ENCODE data around the gene ARID3B. TPM values are rescaled to one million over a fixed set of nuclear protein-coding genes. Genes with fewer than 3 reads are reported as not detected.

ARID3B gene
- total RNA-seq, 1 donor from 2014 or later = 13.1 TPM

DNA sequence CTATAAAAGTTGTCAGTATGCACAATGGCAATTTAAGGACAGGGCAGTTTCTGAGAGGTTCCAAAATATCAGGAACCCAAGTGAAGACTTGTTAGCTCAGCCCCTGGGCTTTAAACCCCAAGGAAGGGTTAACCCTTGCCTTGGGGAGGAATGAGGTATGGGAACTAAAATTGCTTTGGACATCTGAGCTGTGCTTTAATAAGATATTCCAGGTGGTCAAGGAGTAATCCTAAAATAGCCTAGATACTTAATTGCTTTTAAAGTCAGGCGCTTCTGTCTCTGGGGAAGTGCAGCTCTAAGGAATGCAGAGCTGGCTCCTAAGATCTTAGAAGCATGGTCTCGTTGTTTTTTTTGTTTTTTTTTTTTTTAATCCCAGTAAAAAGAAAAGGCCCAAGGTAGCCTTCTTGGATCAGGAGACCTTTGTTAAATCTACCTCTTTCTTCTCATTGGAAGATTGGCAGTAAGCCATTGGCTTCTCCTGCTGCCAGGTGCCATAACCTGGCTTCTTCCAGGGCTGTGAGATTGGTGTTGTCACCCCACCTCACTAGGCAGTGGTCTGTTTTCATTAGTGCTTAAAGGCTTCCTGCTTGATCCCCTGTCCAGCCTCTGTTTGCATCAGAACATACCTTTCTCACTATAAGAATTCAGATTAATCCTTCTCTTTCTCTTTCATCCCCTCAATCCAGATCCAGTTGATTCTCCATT is 24.5 kb downstream of the ARID3B start:
- DNase-seq (ENCODE audit: low read depth) = no peak
- TF ChIP-seq CTCF (IDR thresholded peaks at IDR 0.05; ENCODE audit: insufficient read depth, low read length, poor library complexity, severe bottlenecking) = no peak
- no peak overlapping the region for H3K4me3 ChIP-seq (ENCODE audit: low read depth, low read length)
- H3K36me3 ChIP-seq (ENCODE audit: control insufficient read depth, insufficient read depth, low read length) = no peaks in the 10 kb centered on the region
- no peaks in the 10 kb centered on the region for H3K27me3 ChIP-seq (ENCODE audit: control insufficient read depth, insufficient read depth, low read length)

DNA sequence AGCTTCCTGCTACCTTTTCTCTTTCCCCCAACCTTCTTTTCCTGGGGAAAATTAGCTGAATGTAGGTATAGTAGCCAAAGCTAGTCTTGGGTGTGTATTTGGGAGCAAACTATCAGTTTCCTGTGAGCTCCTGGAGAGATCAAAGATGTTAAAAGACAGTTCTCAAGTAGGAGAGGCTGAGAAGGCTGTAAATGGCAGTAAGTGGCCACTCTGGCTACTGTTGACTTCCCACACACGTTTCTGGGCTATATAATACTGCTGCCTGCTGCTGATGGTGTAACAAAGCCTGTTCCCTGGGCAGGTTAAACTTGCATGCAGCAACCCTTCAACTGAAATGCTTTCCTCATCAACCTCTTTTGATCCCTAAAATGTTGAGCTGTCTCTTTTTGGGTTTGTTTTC is 27.6 kb downstream of the ARID3B start:
- DNase-seq (ENCODE audit: low read depth) = no peak
- Histone ChIP-seq H3K4me3 (ENCODE audit: low read depth, low read length) (no peak overlapping the region), H3K27me3 (ENCODE audit: control insufficient read depth, insufficient read depth, low read length) (no peaks in the 10 kb centered on the region), H3K36me3 (ENCODE audit: control insufficient read depth, insufficient read depth, low read length) (no peaks in the 10 kb centered on the region)
- TF ChIP-seq CTCF (IDR thresholded peaks at IDR 0.05; ENCODE audit: insufficient read depth, low read length, poor library complexity, severe bottlenecking) = no peak

GRCh38 chr15:74569731-74570070 is 28.7 kb downstream of the ARID3B start:
- Histone ChIP-seq H3K4me3 (ENCODE audit: low read depth, low read length) (no peak overlapping the region), H3K36me3 (ENCODE audit: control insufficient read depth, insufficient read depth, low read length) (no peaks in the 10 kb centered on the region), H3K27me3 (ENCODE audit: control insufficient read depth, insufficient read depth, low read length) (no peaks in the 10 kb centered on the region)
- DNase-seq (ENCODE audit: low read depth) = no peak
- TF ChIP-seq CTCF (IDR thresholded peaks at IDR 0.05; ENCODE audit: insufficient read depth, low read length, poor library complexity, severe bottlenecking) = no peak

GRCh38 chr15:74571191-74571590 is 30.2 kb downstream of the ARID3B start:
- Histone ChIP-seq H3K27me3 (ENCODE audit: control insufficient read depth, insufficient read depth, low read length) (no peaks in the 10 kb centered on the region), H3K4me3 (ENCODE audit: low read depth, low read length) (no peak overlapping the region), H3K36me3 (ENCODE audit: control insufficient read depth, insufficient read depth, low read length) (no peaks in the 10 kb centered on the region)
- TF ChIP-seq CTCF (IDR thresholded peaks at IDR 0.05; ENCODE audit: insufficient read depth, low read length, poor library complexity, severe bottlenecking) = no peak
- no peak for DNase-seq (ENCODE audit: low read depth)

DNA sequence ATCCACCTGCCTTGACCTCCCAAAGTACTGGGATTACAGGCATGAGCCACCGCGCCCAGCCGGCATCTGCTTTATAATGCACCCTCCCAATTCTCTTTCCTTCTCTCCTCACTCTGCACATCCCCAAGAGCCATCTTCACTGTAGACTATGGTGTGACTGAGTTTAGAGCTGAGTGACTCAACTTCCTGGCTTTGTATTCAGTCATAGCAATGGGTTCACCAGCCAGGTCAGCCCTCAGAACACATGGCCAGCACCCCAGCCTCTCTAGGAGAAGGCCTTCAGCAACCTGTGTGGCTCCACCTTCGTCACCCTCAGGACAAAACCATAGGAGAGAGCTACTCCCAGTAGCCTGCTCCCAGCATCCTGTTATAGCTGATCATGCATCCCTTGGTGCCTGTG is 33.0 kb downstream of the ARID3B start:
- Histone ChIP-seq H3K27me3 (ENCODE audit: control insufficient read depth, insufficient read depth, low read length) (no peaks in the 10 kb centered on the region), H3K4me3 (ENCODE audit: low read depth, low read length) (no peak overlapping the region), H3K36me3 (ENCODE audit: control insufficient read depth, insufficient read depth, low read length) (no peaks in the 10 kb centered on the region)
- TF ChIP-seq CTCF (IDR thresholded peaks at IDR 0.05; ENCODE audit: insufficient read depth, low read length, poor library complexity, severe bottlenecking) = no peak
- DNase-seq (ENCODE audit: low read depth) = no peak

DNA sequence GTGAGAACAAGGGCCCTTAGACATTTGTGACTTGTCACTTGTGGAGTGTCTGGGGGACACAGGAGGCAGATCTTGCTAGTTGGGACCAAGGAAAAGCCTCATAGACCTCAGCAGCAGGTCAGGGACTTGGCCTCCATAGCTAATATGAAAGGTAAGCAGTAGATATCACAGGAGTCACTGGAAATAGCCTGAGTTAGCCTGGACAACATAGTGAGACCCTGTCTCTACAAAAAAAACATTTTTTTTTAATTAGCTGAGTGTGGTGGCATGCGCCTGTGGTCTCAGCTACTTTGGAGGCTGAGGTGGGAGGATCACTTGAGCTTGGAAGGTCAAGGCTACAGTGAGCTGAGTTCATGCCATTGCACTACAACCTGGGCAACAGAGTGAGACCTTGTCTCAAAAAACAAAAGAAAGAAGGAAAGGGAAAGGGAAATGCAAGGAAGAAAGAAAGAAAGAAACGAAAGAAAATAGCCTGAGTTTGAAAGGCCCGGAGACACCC is 37.5 kb downstream of the ARID3B start:
- no peak for TF ChIP-seq CTCF (IDR thresholded peaks at IDR 0.05; ENCODE audit: insufficient read depth, low read length, poor library complexity, severe bottlenecking)
- DNase-seq (ENCODE audit: low read depth) = no peak
- no peak overlapping the region for H3K4me3 ChIP-seq (ENCODE audit: low read depth, low read length)
- H3K27me3 ChIP-seq (ENCODE audit: control insufficient read depth, insufficient read depth, low read length) = no peaks in the 10 kb centered on the region
- no peaks in the 10 kb centered on the region for H3K36me3 ChIP-seq (ENCODE audit: control insufficient read depth, insufficient read depth, low read length)

All from kidney epithelial cell (primary cell).